HFFc6 (cell line): ENCODE data around the gene KCNMB2. TPM values are rescaled to one million over a fixed set of nuclear protein-coding genes. Genes with fewer than 3 reads are reported as not detected.

Experiments used
- DNase-seq: peaks from one replicate; pipeline ENCODE4 v3.0.0-alpha.2; 2018
- H3K27ac Mint-ChIP-seq: 2 replicates; pipeline ENCODE4 v1.8.0; 2020; ENCODE audit warnings: mild to moderate bottlenecking, mixed read lengths
- H3K27me3 Mint-ChIP-seq: 2 replicates; pipeline ENCODE4 v1.8.0; 2021; ENCODE audit warnings: mild to moderate bottlenecking, moderate library complexity, mixed read lengths; ENCODE audit not compliant: insufficient read depth
- H3K36me3 Mint-ChIP-seq: 2 replicates; pipeline ENCODE4 v1.8.0; 2021; ENCODE audit warnings: low read depth, mixed read lengths
- H3K4me1 Mint-ChIP-seq: 2 replicates; pipeline ENCODE4 v1.8.0; 2020; ENCODE audit warnings: low read depth, mixed read lengths
- H3K4me3 Mint-ChIP-seq: 2 replicates; pipeline ENCODE4 v1.8.0; 2020; ENCODE audit warnings: mild to moderate bottlenecking, moderate library complexity, mixed read lengths
- H3K9me3 Mint-ChIP-seq: 2 replicates; pipeline ENCODE4 v1.8.0; 2020; ENCODE audit warnings: mild to moderate bottlenecking, mixed read lengths
- total RNA-seq, 6 experiments: library from RNA; stranded (reverse); fragmentation: NEBNext Ultra II Directional; extraction: Animal tissue kit (Norgen Biotek cat#: 25700); gene quantifications; 2 replicates in 1 of 6; 3 replicates in 5 of 6; pipeline ENCODE4 v1.2.3, GENCODE V29; 2021
- TF ChIP-seq, protein P1 (sequence below): fragments of 200-600 bp; sonication (generic); IDR thresholded peaks from 2 replicates; pipeline ENCODE4 v1.5.0; 2021; ENCODE audit warnings: antibody characterized with exemption, mild to moderate bottlenecking

Gene KCNMB2
- total RNA-seq, 6 experiments from 2014 or later, result not detected

DNA sequence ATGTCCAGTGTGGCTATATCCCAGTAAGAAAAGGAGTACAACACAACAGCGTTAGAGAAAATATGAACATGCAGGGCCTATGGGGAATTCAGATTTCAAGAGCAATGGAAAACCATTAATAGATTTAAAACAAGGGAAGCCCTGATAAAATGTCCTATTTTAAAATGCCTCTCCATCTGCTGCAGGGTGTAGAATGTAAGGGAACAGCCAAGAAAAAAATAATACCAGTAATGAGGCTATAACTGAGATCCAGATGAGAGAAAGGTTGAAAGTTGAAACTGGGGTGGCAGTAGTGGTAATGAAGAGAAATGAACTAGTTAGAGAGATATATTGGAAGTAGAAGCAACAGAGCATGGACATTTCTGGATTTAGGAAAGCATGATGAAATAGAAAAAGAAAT is 226.1 kb downstream of the KCNMB2 start:
- TF ChIP-seq, protein P1, sequence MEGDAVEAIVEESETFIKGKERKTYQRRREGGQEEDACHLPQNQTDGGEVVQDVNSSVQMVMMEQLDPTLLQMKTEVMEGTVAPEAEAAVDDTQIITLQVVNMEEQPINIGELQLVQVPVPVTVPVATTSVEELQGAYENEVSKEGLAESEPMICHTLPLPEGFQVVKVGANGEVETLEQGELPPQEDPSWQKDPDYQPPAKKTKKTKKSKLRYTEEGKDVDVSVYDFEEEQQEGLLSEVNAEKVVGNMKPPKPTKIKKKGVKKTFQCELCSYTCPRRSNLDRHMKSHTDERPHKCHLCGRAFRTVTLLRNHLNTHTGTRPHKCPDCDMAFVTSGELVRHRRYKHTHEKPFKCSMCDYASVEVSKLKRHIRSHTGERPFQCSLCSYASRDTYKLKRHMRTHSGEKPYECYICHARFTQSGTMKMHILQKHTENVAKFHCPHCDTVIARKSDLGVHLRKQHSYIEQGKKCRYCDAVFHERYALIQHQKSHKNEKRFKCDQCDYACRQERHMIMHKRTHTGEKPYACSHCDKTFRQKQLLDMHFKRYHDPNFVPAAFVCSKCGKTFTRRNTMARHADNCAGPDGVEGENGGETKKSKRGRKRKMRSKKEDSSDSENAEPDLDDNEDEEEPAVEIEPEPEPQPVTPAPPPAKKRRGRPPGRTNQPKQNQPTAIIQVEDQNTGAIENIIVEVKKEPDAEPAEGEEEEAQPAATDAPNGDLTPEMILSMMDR, result no peak
- Mint-ChIP-seq H3K4me3 (no peak overlapping the region), H3K4me1 (no peaks in the 10 kb centered on the region), H3K27ac (no peak overlapping the region), H3K27me3 (no peaks in the 10 kb centered on the region), H3K9me3 (peaks cover 11% of the 10 kb centered on the region), H3K36me3 (no peaks in the 10 kb centered on the region)
- no peak for DNase-seq

DNA sequence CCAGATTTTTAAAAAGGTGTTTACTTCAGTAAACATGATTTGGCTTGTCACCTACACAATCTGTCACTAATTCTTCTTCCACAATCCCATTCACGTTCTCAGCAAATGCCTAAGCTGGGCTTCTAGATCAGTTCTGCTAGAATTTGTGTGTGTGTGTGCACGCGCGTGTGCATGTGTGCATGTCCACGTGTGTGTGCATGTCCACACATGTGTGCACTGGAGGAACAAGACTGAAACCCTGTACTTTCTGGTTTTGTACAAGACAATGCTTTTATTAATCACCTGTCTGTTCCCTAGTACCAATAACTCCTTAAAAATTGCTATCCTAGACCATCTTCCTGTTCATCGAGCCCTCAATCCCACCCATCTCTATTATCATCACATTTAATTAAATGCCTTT is 229.2 kb downstream of the KCNMB2 start:
- Mint-ChIP-seq H3K27me3 (no peaks in the 10 kb centered on the region), H3K4me3 (no peak overlapping the region), H3K9me3 (peaks cover 20% of the 10 kb centered on the region), H3K27ac (no peak overlapping the region), H3K4me1 (no peaks in the 10 kb centered on the region), H3K36me3 (no peaks in the 10 kb centered on the region)
- TF ChIP-seq, protein P1, result no peak
- no peak for DNase-seq

DNA sequence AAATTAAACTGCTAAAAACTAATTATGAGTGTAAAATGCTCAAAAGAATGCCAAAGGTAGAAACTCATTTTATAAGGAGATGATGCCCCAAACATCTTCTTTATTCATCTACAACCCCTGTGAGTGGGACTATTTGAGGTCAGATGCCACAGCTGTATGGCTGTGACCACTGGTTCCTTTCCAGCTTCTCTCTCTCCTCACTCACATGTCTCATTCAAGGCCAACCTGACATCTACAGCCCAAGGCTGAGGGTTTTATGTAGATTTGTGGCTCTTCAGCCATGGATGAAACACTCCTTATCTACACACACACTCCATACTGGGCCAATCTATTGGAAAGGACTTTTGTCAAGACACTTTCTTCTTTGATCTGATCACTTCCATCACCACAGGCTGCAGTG is 231.3 kb downstream of the KCNMB2 start:
- TF ChIP-seq, protein P1, result no peak
- H3K27me3 Mint-ChIP-seq, result no peaks in the 10 kb centered on the region
- H3K36me3 Mint-ChIP-seq, result no peaks in the 10 kb centered on the region; the same call in 1 of the 2 replicates
- peaks cover 17% of the 10 kb centered on the region for H3K9me3 Mint-ChIP-seq
- H3K4me3 Mint-ChIP-seq, result no peak overlapping the region
- H3K27ac Mint-ChIP-seq, result no peak overlapping the region
- H3K4me1 Mint-ChIP-seq, result no peaks in the 10 kb centered on the region
- no peak for DNase-seq

DNA sequence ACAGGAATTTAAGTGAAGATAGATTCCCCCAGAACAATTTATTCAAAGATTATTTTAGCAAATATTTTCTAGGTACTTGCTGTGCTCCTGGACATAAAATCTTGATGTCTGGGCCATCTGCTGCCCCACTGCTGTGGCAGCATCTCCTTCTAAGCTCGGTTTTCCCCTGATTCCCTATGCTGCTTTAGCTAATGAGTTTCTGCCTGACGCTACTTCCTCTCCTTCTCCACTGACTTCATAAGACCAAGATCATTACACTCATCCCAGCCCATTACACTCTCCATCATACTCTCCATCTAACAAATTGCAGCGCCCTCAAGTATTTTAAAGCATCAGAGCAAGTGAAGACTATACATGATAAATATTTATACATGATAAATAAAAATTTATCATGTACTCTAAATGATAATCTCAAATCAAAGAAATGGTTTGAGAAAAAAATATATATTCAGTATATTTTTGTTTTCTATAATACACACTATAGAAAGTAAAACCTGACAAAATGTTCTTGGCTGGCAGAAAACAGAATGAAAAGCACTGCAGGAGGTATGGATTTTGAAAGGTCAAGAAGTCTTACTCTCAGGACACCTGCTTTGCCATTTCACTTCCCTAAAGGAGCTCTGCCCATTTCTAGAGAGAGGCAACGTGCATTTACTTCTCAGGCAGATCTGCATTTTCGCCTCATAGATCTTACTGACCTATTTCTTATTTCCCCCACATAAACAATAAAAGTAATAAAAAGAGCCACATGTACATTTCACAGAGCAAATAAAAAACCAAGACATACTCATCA is 232.0 kb downstream of the KCNMB2 start:
- Mint-ChIP-seq H3K4me3 (no peak overlapping the region), H3K4me1 (no peaks in the 10 kb centered on the region), H3K27me3 (no peaks in the 10 kb centered on the region), H3K27ac (no peak overlapping the region), H3K9me3 (peaks cover 17% of the 10 kb centered on the region), H3K36me3 (no peaks in the 10 kb centered on the region; the same call in 1 of the 2 replicates)
- TF ChIP-seq, protein P1, result no peak
- no peak for DNase-seq

DNA sequence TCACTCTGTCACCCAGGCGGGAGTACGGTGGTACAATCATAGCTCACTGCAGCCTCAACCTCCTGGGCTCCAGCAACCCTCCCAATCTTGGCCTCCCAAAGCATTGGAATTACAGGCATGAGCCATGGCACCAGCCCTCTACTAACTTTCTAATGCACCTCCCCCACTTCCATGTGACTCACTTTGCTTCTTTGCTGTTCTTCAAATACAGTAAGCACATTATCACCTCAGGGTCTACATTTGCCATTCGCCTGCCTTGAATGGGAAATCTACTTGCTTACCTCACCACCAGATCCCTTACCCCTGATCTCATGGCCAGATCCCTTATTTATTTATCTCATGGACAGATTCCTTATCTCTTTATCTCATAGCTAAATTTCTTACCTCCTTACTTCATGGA is 235.3 kb downstream of the KCNMB2 start:
- Mint-ChIP-seq H3K27me3 (no peaks in the 10 kb centered on the region), H3K27ac (no peak overlapping the region), H3K9me3 (peaks cover 24% of the 10 kb centered on the region), H3K4me1 (no peaks in the 10 kb centered on the region), H3K4me3 (no peak overlapping the region), H3K36me3 (no peaks in the 10 kb centered on the region; the same call in 1 of the 2 replicates)
- DNase-seq, result no peak
- TF ChIP-seq, protein P1, result no peak
